Ascending aorta (tissue), 2 donors: ENCODE data around the gene ADPRM. TPM values are rescaled to one million over a fixed set of nuclear protein-coding genes. Genes with fewer than 3 reads are reported as not detected.

Experiments used
- DNase-seq, 2 donors: peaks; one replicate each; pipeline ENCODE4 v3.0.0-alpha.2; 2019; ENCODE audit warnings: low spot score in 2 of 2
- H3K27ac ChIP-seq, 2 donors: fragments of 200-600 bp; sonication (generic); one replicate each; pipeline ENCODE4 v1.5.1; 2016 to 2017; ENCODE audit warnings: mild to moderate bottlenecking in 1 of 2
- H3K27me3 ChIP-seq: fragments of 200-600 bp; sonication (generic); one replicate; pipeline ENCODE4 v1.5.1; 2017
- H3K36me3 ChIP-seq, 2 donors: fragments of 200-600 bp; sonication (generic); one replicate each; pipeline ENCODE4 v1.5.1; 2016
- H3K4me1 ChIP-seq, 2 donors: fragments of 200-600 bp; sonication (generic); one replicate each; pipeline ENCODE4 v1.5.1; 2016 to 2017; ENCODE audit warnings: mild to moderate bottlenecking in 1 of 2
- H3K4me3 ChIP-seq, 2 donors: fragments of 200-600 bp; sonication (generic); one replicate each; pipeline ENCODE4 v1.5.1; 2016 to 2017; ENCODE audit warnings: mild to moderate bottlenecking in 1 of 2
- H3K9me3 ChIP-seq, 2 donors: fragments of 200-600 bp; sonication (generic); one replicate each; pipeline ENCODE4 v1.5.1; 2016
- CTCF ChIP-seq, 3 experiments: fragments of 200-600 bp in 2 of 3; fragments of 450-650 bp in 1 of 3; sonication (generic) in 2 of 3; IDR thresholded peaks; one replicate each; pipeline ENCODE4 v1.5.1; 2016 to 2019; ENCODE audit warnings: antibody characterized with exemption in 3 of 3, mild to moderate bottlenecking in 1 of 3, moderate library complexity in 1 of 3
- intact Hi-C: fragments of 100-400 bp; cut with DNase I; formaldehyde crosslinking; loops from one replicate; pipeline ENCODE4 v1.15.1; 2023
- total RNA-seq: library from RNA; depleted of rRNA; stranded (reverse); fragments of >200 nt; gene quantifications from one replicate; pipeline ENCODE4 v1.1.0, GENCODE V29; 2016

Gene ADPRM
- total RNA-seq, 1 donor from 2014 or later: not detected

GRCh38 chr17:10754861-10755591 is 57.6 kb downstream of the ADPRM start:
- DNase-seq: no peak
- intact Hi-C loops: no loop called here
- H3K4me1 ChIP-seq: no peaks in the 10 kb centered on the region
- no peak overlapping the region for H3K4me3 ChIP-seq
- no peak overlapping the region for H3K27ac ChIP-seq
- H3K9me3 ChIP-seq: no peaks in the 10 kb centered on the region
- no peaks in the 10 kb centered on the region for H3K36me3 ChIP-seq
- H3K27me3 ChIP-seq: no peaks in the 10 kb centered on the region
- no peak for TF ChIP-seq CTCF (IDR thresholded peaks at IDR 0.05)

GRCh38 chr17:10755592-10756127 is 58.3 kb downstream of the ADPRM start:
- DNase-seq: no peak
- Histone ChIP-seq H3K4me3 (no peak overlapping the region), H3K9me3 (no peaks in the 10 kb centered on the region), H3K36me3 (no peaks in the 10 kb centered on the region), H3K27me3 (no peaks in the 10 kb centered on the region), H3K4me1 (no peaks in the 10 kb centered on the region), H3K27ac (no peak overlapping the region)
- no peak for TF ChIP-seq CTCF (IDR thresholded peaks at IDR 0.05)
- intact Hi-C loops: no loop called here

GRCh38 chr17:10756185-10756584 is 58.8 kb downstream of the ADPRM start:
- Histone ChIP-seq H3K4me3 (no peak overlapping the region), H3K27me3 (no peaks in the 10 kb centered on the region), H3K27ac (no peak overlapping the region), H3K36me3 (no peaks in the 10 kb centered on the region), H3K9me3 (no peaks in the 10 kb centered on the region), H3K4me1 (no peaks in the 10 kb centered on the region)
- intact Hi-C loops: no loop called here
- no peak for TF ChIP-seq CTCF (IDR thresholded peaks at IDR 0.05)
- DNase-seq: no peak

GRCh38 chr17:10756619-10757018 is 59.2 kb downstream of the ADPRM start:
- Histone ChIP-seq H3K4me3 (no peak overlapping the region), H3K9me3 (no peaks in the 10 kb centered on the region), H3K27me3 (no peaks in the 10 kb centered on the region), H3K4me1 (no peaks in the 10 kb centered on the region), H3K36me3 (no peaks in the 10 kb centered on the region), H3K27ac (no peak overlapping the region)
- no peak for TF ChIP-seq CTCF (IDR thresholded peaks at IDR 0.05)
- intact Hi-C loops: no loop called here
- no peak for DNase-seq

GRCh38 chr17:10757067-10757466 is 59.7 kb downstream of the ADPRM start:
- Histone ChIP-seq H3K27me3 (no peaks in the 10 kb centered on the region), H3K27ac (no peak overlapping the region), H3K36me3 (no peaks in the 10 kb centered on the region), H3K9me3 (no peaks in the 10 kb centered on the region), H3K4me1 (no peaks in the 10 kb centered on the region), H3K4me3 (no peak overlapping the region)
- TF ChIP-seq CTCF (IDR thresholded peaks at IDR 0.05): no peak
- intact Hi-C loops: no loop called here
- DNase-seq: no peak
